ENCODE measurements around the gene ZNF541. TPM values are rescaled to one million over a fixed set of nuclear protein-coding genes. Genes with fewer than 3 reads are reported as not detected.

The ZNF541 gene
- total and polyA plus RNA-seq, 2 experiments from 2014 or later: 0.26 to 0.42 TPM

- Histone ChIP-seq H3K79me2 (replicated peaks; ENCODE audit: insufficient read depth) (no peaks in the 10 kb centered on the region), H3F3A (replicated peaks; ENCODE audit: low read depth) (no peaks in the 10 kb centered on the region; the same call in 1 of the 2 replicates), H2AFZ (peak overlapping the region; percentile 93), H3K4me3 (no peak overlapping the region), H3K36me3 (ENCODE audit: insufficient read depth) (no peaks in the 10 kb centered on the region), H4K20me1 (replicated peaks; ENCODE audit: insufficient read depth) (no peaks in the 10 kb centered on the region), H3K9me2 (ENCODE audit: insufficient read depth) (no peaks in the 10 kb centered on the region), H3K4me2 (no peak overlapping the region), H3K27ac (ENCODE audit: low read depth) (no peak overlapping the region), H3K4me1 (ENCODE audit: insufficient read depth) (no peaks in the 10 kb centered on the region), H3K27me3 (ENCODE audit: insufficient read depth) (no peaks in the 10 kb centered on the region)
- H3K27ac Mint-ChIP-seq: no peak overlapping the region
- no peaks in the 10 kb centered on the region for H3K36me3 Mint-ChIP-seq (ENCODE audit: low read depth)
- no peaks in the 10 kb centered on the region for H3K9me3 Mint-ChIP-seq
- peaks cover 8% of the 10 kb centered on the region; the same call in 1 of the 3 replicates for H3K4me1 Mint-ChIP-seq
- H3K27me3 Mint-ChIP-seq (ENCODE audit: insufficient read depth, low read depth, poor library complexity): peaks cover 4% of the 10 kb centered on the region
- no peak overlapping the region for H3K4me3 Mint-ChIP-seq
- DNase-seq (ENCODE audit: low spot score): no peak
- no peak for TF ChIP-seq NANOG (IDR thresholded peaks at IDR 0.05; ENCODE audit: borderline replicate concordance)
- no peak for TF ChIP-seq ZNF462 (CRISPR knock-in tag; IDR thresholded peaks at IDR 0.05)
- TF ChIP-seq EZH2 (IDR thresholded peaks at IDR 0.05; ENCODE audit: low read depth, unreplicated experiment): no peak
- no peak for TF ChIP-seq ZNF114 (CRISPR knock-in tag; IDR thresholded peaks at IDR 0.05)
- TF ChIP-seq ZNF331 (CRISPR knock-in tag; IDR thresholded peaks at IDR 0.05; ENCODE audit: low read depth): no peak
- no peak for TF ChIP-seq REST (IDR thresholded peaks at IDR 0.05; ENCODE audit: unreplicated experiment)
- TF ChIP-seq CTCF (conservative IDR thresholded peaks at IDR 0.05; ENCODE audit: low read depth in 2 of 2): no peak
- no peak for TF ChIP-seq JUNB (IDR thresholded peaks at IDR 0.05; ENCODE audit: unreplicated experiment)
- TF ChIP-seq CREB1 (CRISPR knock-in tag; IDR thresholded peaks at IDR 0.05; ENCODE audit: low read depth): no peak
- ATAC-seq: no peak
Measured at GRCh38 chr19:47544476-47544875, 28.5 kb downstream of the ZNF541 start.

Data from GM23338 (cell line).